KMS-11 (cell line): ENCODE measurements around the gene URM1.

Source experiments
- H2AFZ ChIP-seq: fragments of 200-600 bp; sonication (generic); 2 replicates; pipeline ENCODE4 v1.6.1; 2016; ENCODE audit warnings: antibody characterized with exemption, mixed run types, low read depth
- H3K27ac ChIP-seq: fragments of 200-600 bp; sonication (generic); 2 replicates; pipeline ENCODE4 v1.6.1; 2016; ENCODE audit warnings: mild to moderate bottlenecking, mixed run types
- H3K27me3 ChIP-seq: fragments of 200-600 bp; sonication (generic); 2 replicates; pipeline ENCODE4 v1.6.1; 2017; ENCODE audit warnings: mild to moderate bottlenecking, low read depth, mixed run types, moderate library complexity; ENCODE audit not compliant: insufficient read depth
- H3K36me3 ChIP-seq: fragments of 200-600 bp; sonication (generic); 2 replicates; pipeline ENCODE4 v1.6.1; 2017; ENCODE audit warnings: mild to moderate bottlenecking, mixed run types; ENCODE audit not compliant: insufficient read depth
- H3K4me1 ChIP-seq: fragments of 200-600 bp; sonication (generic); 2 replicates; pipeline ENCODE4 v1.6.1; 2016; ENCODE audit warnings: mild to moderate bottlenecking, low read depth, mixed run types; ENCODE audit not compliant: poor library complexity, severe bottlenecking
- H3K4me2 ChIP-seq: fragments of 200-600 bp; sonication (generic); 2 replicates; pipeline ENCODE4 v1.7.0; 2016; ENCODE audit warnings: mild to moderate bottlenecking, mixed run types
- H3K4me3 ChIP-seq: fragments of 200-600 bp; sonication (generic); IDR thresholded peaks from 2 replicates; pipeline ENCODE4 v1.6.1; 2017; ENCODE audit warnings: low read depth, low read length, mixed read lengths; ENCODE audit not compliant: insufficient read depth
- H3K79me2 ChIP-seq: fragments of 200-600 bp; sonication (generic); 2 replicates; pipeline ENCODE4 v1.6.1; 2016; ENCODE audit warnings: low read depth, mixed run types; ENCODE audit not compliant: insufficient read depth
- H3K9ac ChIP-seq: fragments of 200-600 bp; sonication (generic); 2 replicates; pipeline ENCODE4 v1.6.1; 2016; ENCODE audit warnings: mild to moderate bottlenecking, mixed run types
- H4K20me1 ChIP-seq: fragments of 200-600 bp; sonication (generic); 2 replicates; pipeline ENCODE4 v1.6.1; 2016; ENCODE audit warnings: mild to moderate bottlenecking, mixed run types; ENCODE audit not compliant: insufficient read depth
- TF ChIP-seq, protein P1 (sequence below): fragments of 200-600 bp; sonication (generic); conservative IDR thresholded peaks from 2 replicates; pipeline ENCODE4 v1.6.1; 2017; ENCODE audit warnings: low read depth, mild to moderate bottlenecking, antibody characterized with exemption, low read length, moderate library complexity, mixed read lengths

URM1 gene

DNA sequence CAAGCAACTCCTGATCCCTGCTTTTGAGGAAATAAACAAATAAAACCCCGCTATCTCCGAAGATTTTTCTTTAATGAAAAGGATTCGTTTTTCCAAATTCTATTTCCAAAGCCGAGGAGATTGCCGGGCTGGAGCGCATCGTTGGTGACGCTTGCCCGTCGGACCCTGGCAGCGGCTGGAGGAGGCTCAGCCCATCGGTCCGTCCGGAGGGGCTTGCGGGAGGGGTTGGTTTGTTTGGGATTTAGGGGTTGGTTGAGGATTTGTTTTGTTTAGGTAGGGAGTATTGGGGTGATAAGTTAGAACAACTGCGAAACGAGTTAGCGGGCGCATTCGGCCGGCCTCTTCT, 20.8 kb downstream of the URM1 start:
- Histone ChIP-seq H3K27me3 (no peaks in the 10 kb centered on the region), H3K36me3 (no peaks in the 10 kb centered on the region), H3K4me3 (no peak overlapping the region), H3K27ac (no peak overlapping the region), H3K4me1 (no peaks in the 10 kb centered on the region), H2AFZ (no peak overlapping the region), H3K9ac (no peak overlapping the region), H3K4me2 (no peak overlapping the region), H4K20me1 (no peaks in the 10 kb centered on the region), H3K79me2 (no peaks in the 10 kb centered on the region)
- TF ChIP-seq, protein P1, sequence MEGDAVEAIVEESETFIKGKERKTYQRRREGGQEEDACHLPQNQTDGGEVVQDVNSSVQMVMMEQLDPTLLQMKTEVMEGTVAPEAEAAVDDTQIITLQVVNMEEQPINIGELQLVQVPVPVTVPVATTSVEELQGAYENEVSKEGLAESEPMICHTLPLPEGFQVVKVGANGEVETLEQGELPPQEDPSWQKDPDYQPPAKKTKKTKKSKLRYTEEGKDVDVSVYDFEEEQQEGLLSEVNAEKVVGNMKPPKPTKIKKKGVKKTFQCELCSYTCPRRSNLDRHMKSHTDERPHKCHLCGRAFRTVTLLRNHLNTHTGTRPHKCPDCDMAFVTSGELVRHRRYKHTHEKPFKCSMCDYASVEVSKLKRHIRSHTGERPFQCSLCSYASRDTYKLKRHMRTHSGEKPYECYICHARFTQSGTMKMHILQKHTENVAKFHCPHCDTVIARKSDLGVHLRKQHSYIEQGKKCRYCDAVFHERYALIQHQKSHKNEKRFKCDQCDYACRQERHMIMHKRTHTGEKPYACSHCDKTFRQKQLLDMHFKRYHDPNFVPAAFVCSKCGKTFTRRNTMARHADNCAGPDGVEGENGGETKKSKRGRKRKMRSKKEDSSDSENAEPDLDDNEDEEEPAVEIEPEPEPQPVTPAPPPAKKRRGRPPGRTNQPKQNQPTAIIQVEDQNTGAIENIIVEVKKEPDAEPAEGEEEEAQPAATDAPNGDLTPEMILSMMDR, result no peak

DNA sequence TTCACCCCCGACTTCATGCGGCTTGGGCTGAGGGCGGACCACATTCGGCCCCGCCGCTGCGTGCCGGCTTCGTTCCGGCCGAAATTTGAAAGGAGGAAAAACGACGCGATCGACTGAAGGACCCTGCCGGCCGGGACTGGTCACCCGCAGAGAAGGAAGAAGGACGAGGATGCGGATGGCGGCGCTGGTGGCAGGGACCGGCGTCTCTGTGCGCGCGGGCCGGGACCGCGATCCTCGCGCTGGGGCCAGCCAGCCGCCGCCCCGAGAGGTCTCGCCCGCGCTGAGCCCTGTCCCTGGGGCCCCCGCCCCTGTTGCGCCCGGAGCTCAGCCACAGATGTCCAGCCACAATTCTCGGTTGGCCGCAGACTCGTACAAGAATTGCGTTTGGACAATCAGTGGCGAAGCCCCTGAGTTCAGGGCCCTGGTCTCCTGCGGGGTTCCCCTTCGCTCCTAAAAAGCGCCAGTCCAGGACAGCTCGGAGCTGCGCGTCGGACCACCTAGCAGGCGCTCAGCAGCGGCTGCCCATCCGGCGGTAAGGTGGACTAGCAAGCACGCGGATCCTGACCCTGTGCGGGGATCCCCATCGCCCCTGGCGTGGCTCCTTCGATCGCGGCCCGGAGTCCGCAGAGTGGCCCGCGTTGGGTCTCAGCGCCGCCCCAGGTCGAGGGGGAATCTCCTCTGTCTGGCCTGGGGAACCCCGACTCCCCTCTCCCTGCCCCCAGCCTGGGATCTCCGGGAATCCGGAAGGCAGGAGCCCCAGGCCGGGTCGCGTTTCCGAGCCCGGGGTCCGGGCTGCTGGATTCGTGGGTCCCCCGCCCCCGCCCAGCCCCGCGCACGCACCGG, 21.3 kb downstream of the URM1 start:
- Histone ChIP-seq H3K4me2 (no peak overlapping the region), H3K9ac (no peak overlapping the region)

DNA sequence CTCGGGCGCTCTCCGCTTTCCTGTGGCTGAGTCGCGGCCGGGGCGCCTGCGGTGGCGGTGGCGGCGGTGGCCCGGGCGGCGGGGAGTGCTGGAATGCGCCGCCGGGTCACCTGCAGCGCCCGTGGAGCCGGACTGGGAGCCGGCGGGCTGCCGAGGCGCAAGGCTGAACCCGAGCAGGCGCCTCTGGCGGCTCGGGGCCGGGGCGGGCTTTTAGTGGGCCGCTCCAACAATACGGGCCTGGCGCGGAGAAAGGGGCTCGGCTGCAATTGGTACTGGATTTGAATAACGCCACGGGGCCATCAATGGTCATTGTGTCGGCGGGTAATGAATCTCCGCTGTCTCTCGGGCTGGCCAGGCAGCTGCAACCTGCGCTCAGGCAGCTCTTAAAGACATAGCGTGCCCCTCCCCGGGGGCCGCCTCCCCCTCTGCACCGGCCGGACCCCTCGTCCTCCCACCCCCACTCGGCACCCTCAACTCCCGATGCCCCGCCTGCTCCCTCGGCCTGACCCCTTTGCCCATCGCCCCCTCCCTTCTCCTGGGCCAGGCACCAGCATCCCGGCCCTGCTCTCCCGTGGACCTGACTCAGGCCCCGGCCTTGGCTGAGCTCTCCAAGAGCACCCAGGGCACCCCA, 22.1 kb downstream of the URM1 start:
- Histone ChIP-seq H3K9ac (no peak overlapping the region), H3K27me3 (no peaks in the 10 kb centered on the region), H3K4me1 (no peaks in the 10 kb centered on the region), H3K79me2 (no peaks in the 10 kb centered on the region), H3K27ac (no peak overlapping the region), H3K4me2 (no peak overlapping the region), H2AFZ (no peak overlapping the region), H4K20me1 (no peaks in the 10 kb centered on the region), H3K4me3 (no peak overlapping the region), H3K36me3 (no peaks in the 10 kb centered on the region)
- TF ChIP-seq, protein P1, result no peak

More for the DNA sequence above, 21.3 kb downstream of the URM1 start:
- Histone ChIP-seq H2AFZ (no peak overlapping the region), H3K27me3 (no peaks in the 10 kb centered on the region), H3K4me1 (no peaks in the 10 kb centered on the region), H4K20me1 (no peaks in the 10 kb centered on the region), H3K79me2 (no peaks in the 10 kb centered on the region), H3K27ac (no peak overlapping the region), H3K4me3 (no peak overlapping the region), H3K36me3 (no peaks in the 10 kb centered on the region)
- TF ChIP-seq, protein P1, result no peak

DNA sequence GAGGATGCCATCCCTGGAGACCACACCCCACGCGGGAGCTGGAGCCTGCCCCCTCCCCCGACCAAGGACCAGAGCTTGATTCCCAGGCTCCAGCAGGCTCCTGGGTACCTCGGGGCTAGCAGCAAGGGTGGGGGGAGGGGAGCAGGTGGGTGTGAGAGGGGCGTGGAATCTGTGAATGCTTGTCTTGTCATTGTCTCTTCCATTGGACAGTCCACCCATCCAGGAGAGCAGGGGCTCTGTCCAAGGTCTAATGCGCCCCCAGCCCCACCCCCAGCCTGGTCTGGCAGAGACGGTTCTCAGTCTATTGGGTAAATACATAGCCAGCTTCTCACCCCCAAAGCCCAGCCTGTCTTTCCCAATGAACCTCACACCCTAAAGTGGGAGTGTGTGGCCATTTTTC, 22.8 kb downstream of the URM1 start:
- Histone ChIP-seq H3K4me3 (no peak overlapping the region), H3K9ac (no peak overlapping the region), H3K27ac (no peak overlapping the region), H4K20me1 (no peaks in the 10 kb centered on the region), H3K36me3 (no peaks in the 10 kb centered on the region), H3K4me1 (no peaks in the 10 kb centered on the region), H3K27me3 (no peaks in the 10 kb centered on the region), H2AFZ (no peak overlapping the region), H3K79me2 (no peaks in the 10 kb centered on the region), H3K4me2 (no peak overlapping the region)
- TF ChIP-seq, protein P1, result no peak
